Spleen (tissue), 11 donors: ENCODE measurements around the gene PSPC1. TPM values are rescaled to one million over a fixed set of nuclear protein-coding genes. Genes with fewer than 3 reads are reported as not detected.
"Not testable (repeated sequence)": the region's sequence is repeated elsewhere in the genome, so short reads cannot be mapped to it uniquely, and the experiment has no call there.

ENCODE experiments used
- DNase-seq: peaks from one replicate; pipeline ENCODE4 v3.0.0-alpha.2; 2020
- H3K27ac ChIP-seq, 8 donors: fragments of 200-600 bp; sonication (generic) in 7 of 8; 1 replicate in 4 of 8; 2 replicates in 4 of 8; pipeline versions ENCODE4 v1.5.0 to v1.8.0; 2016 to 2021; ENCODE audit warnings: inconsistent platforms in 4 of 8, mild to moderate bottlenecking in 4 of 8, moderate library complexity in 1 of 8
- H3K27me3 ChIP-seq, 7 donors: fragments of 200-600 bp; sonication (generic) in 6 of 7; replicated peaks in 1 of 7; 1 replicate in 4 of 7; 2 replicates in 3 of 7; pipeline versions ENCODE4 v1.5.0 to v1.8.0; 2016 to 2021; ENCODE audit warnings: inconsistent platforms in 3 of 7, mild to moderate bottlenecking in 1 of 7
- H3K36me3 ChIP-seq, 6 donors: fragments of 200-600 bp; sonication (generic) in 5 of 6; 1 replicate in 4 of 6; 2 replicates in 2 of 6; pipeline versions ENCODE4 v1.5.0 to v1.8.0; 2016 to 2021; ENCODE audit warnings: inconsistent platforms in 2 of 6
- H3K4me1 ChIP-seq, 6 donors: fragments of 200-600 bp; sonication (generic) in 5 of 6; 1 replicate in 3 of 6; 2 replicates in 3 of 6; pipeline versions ENCODE4 v1.5.0 to v1.8.0; 2016 to 2021; ENCODE audit warnings: inconsistent platforms in 3 of 6
- H3K4me3 ChIP-seq, 8 donors: fragments of 200-600 bp; sonication (generic) in 7 of 8; 1 replicate in 4 of 8; 2 replicates in 4 of 8; pipeline versions ENCODE4 v1.5.0 to v1.8.0; 2016 to 2021; ENCODE audit warnings: inconsistent platforms in 4 of 8, mild to moderate bottlenecking in 4 of 8, moderate library complexity in 2 of 8
- H3K9me3 ChIP-seq, 8 donors: fragments of 200-600 bp; sonication (generic) in 7 of 8; 1 replicate in 4 of 8; 2 replicates in 4 of 8; pipeline versions ENCODE4 v1.5.0 to v1.8.0; 2016 to 2021; ENCODE audit warnings: inconsistent platforms in 4 of 8
- CTCF ChIP-seq, 11 experiments: fragments of 200-600 bp in 7 of 11; fragments of 450-650 bp in 4 of 11; sonication (generic) in 4 of 11; IDR thresholded peaks in 8 of 11; conservative IDR thresholded peaks in 3 of 11; 1 replicate in 7 of 11; 2 replicates in 4 of 11; pipeline versions ENCODE4 v1.4.0 to v1.8.0; 2016 to 2021; ENCODE audit warnings: antibody characterized with exemption in 11 of 11, inconsistent platforms in 4 of 11, mild to moderate bottlenecking in 1 of 11
- POLR2A ChIP-seq, 3 donors: fragments of 450-650 bp; IDR thresholded peaks; one replicate each; pipeline ENCODE4 v1.5.1; 2017; ENCODE audit warnings: antibody characterized with exemption in 3 of 3, mild to moderate bottlenecking in 1 of 3
- POLR2AphosphoS5 ChIP-seq, 3 donors: sonication (generic); formaldehyde crosslinking; IDR thresholded peaks; one replicate each; pipeline ENCODE4 v1.5.1; 2017; ENCODE audit warnings: antibody characterized with exemption in 3 of 3
- WGBS, 5 donors: extraction: QIAGEN DNeasy Blood & Tissue Kit in 3 of 5; methylation state at CpG; one replicate each; pipeline versions ENCODE4 v1.1.5 to v1.1.7; 2013 to 2018; 5-methylcytosine and 5-hydroxymethylcytosine counted together
- intact Hi-C: fragments of 100-400 bp; cut with DNase I; formaldehyde crosslinking; loops from one replicate; pipeline ENCODE4 v1.15.0; 2023; ENCODE audit warnings: low total_unique reads
- polyA plus RNA-seq, 3 donors: library from polyadenylated mRNA; stranded (reverse); fragments of 200-250 nt; gene quantifications; one replicate each; pipeline ENCODE4 v1.2.1, GENCODE V29; 2013
- total RNA-seq, 7 donors: library from RNA; depleted of rRNA in 3 of 7; stranded (reverse); fragments of >200 nt in 3 of 7; fragmentation: NEBNext Ultra II Directional in 4 of 7; extraction: Animal tissue kit (Norgen Biotek cat#: 25700) in 4 of 7; gene quantifications; one replicate each; pipeline versions ENCODE4 v1.1.0 to v1.2.1, GENCODE V29; 2016 to 2021
- donor health status: healthy with polysubstance abuse.
- donor health status: DM: no; HTN: no; CAD: no; lungs with moderate emphysema.
- donor health status: DM: no; HTN: no; CAD: no.
- donor health status: Bipolar disorder and iron deficiency.
- donor health status: healthy.
- donor health status: DM: no; HTN: no; CAD: no.
- donor health status: DM: yes; HTN: yes; CAD: no.

PSPC1 gene
- total and polyA plus RNA-seq, 10 donors: 32.7 to 79.8 (median 59.9) TPM

GRCh38 chr13:19713186-19713965, 69.4 kb downstream of the PSPC1 start:
- Histone ChIP-seq H3K27me3 (no peaks in the 10 kb centered on the region), H3K4me3 (no peak overlapping the region), H3K9me3 (no peaks in the 10 kb centered on the region), H3K4me1 (peaks cover 0 to 6% (median 0%) of the 10 kb centered on the region in 6 donors), H3K27ac (no peak overlapping the region), H3K36me3 (peaks cover 0 to 40% (median 0%) of the 10 kb centered on the region in 6 donors)
- WGBS, 5 donors: 61 to 69% (median 66%) methylated on average over 10 of the region's 10 CpGs
- intact Hi-C loops: no loop called here
- TF ChIP-seq POLR2A (IDR thresholded peaks at IDR 0.05) (no peak), CTCF (IDR thresholded peaks at IDR 0.05 in 8 of 11, conservative IDR thresholded peaks at IDR 0.05 in 3 of 11) (no peak), POLR2AphosphoS5 (IDR thresholded peaks at IDR 0.05) (no peak)
- no peak for DNase-seq

DNA sequence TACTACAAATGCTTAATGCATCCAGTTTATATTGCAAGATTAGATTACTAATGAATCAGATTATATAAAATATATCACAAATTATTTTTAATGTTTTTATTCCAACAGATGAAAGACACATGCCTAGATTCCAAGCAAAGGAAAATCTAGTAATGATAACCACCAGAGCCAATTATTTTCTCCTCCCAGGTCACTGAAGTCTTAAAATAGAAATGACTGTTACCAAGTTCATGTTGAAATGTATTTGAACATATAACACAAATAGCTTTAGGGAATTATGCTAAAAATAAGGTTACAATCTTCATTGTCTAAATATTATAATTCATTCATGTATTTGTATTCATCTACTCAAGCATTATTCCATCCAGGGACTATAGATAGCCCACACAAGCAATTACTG, 73.0 kb downstream of the PSPC1 start:
- H3K4me3 ChIP-seq, DNase-seq, H3K27ac ChIP-seq, intact Hi-C loops, H3K9me3 ChIP-seq, H3K4me1 ChIP-seq, H3K27me3 ChIP-seq: not testable (repeated sequence)
- H3K36me3 ChIP-seq: peaks cover 0 to 25% (median 0%) of the 10 kb centered on the region in 6 donors

GRCh38 chr13:19709039-19709438, 73.7 kb downstream of the PSPC1 start:
- 92 to 100% (median 100%) methylated on average over 1 of the region's 1 CpG for WGBS, 5 donors
- H3K9me3 ChIP-seq, H3K27ac ChIP-seq, H3K4me1 ChIP-seq, H3K27me3 ChIP-seq, DNase-seq, H3K4me3 ChIP-seq, intact Hi-C loops: not testable (repeated sequence)
- peaks cover 0 to 26% (median 0%) of the 10 kb centered on the region in 6 donors for H3K36me3 ChIP-seq

GRCh38 chr13:19704256-19704655, 78.5 kb downstream of the PSPC1 start:
- 88 to 95% (median 90%) methylated on average over 6 of the region's 6 CpGs for WGBS, 5 donors
- H3K9me3 ChIP-seq, H3K4me3 ChIP-seq, DNase-seq, H3K27ac ChIP-seq, H3K4me1 ChIP-seq, H3K27me3 ChIP-seq, intact Hi-C loops: not testable (repeated sequence)
- peaks cover 0 to 26% (median 0%) of the 10 kb centered on the region in 6 donors for H3K36me3 ChIP-seq

DNA sequence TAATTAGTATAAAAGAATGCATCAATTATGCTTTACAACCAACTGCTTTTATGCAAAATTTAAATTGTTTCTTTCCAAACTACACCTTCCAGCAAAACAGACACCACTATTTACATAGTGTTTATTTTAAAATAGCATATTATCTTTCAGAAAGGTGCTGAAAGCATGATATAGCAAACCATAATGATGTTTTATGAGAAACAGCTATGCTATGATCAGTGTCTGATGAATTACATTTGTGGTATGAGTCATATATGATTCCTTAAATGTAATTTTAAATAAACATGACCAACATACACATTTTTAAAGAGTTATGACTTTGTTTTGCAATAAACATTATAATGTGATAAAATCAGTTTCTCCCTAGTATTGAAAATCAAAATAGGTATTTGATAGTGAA, 81.1 kb downstream of the PSPC1 start:
- DNase-seq, H3K4me1 ChIP-seq, H3K27me3 ChIP-seq, H3K27ac ChIP-seq, intact Hi-C loops, H3K4me3 ChIP-seq, H3K9me3 ChIP-seq: not testable (repeated sequence)
- H3K36me3 ChIP-seq: peaks cover 0 to 24% (median 0%) of the 10 kb centered on the region in 6 donors

DNA sequence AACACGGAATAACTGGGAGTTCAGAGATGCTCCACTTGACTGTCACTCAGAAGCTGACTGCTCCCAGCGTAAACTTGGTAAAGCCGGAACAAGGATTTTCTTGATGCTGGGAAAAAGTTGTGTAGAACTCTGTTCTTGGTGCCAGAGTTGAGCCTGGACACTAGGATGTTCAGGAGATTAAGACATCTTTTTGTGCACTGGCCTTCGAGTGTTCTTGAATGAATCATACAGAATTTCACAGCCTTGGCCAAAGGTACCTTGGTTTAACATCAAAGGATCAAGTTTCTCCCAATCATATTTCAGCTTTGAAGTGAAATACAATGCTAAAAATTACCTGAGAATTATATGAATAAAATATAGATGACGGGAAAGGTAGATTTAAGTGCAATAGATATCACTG, 81.8 kb downstream of the PSPC1 start:
- 85 to 96% (median 90%) methylated on average over 3 to 4 of the region's 5 CpGs for WGBS, 5 donors
- intact Hi-C loops, H3K27me3 ChIP-seq, H3K4me3 ChIP-seq, H3K4me1 ChIP-seq, H3K27ac ChIP-seq, DNase-seq, H3K9me3 ChIP-seq: not testable (repeated sequence)
- H3K36me3 ChIP-seq: peaks cover 0 to 21% (median 0%) of the 10 kb centered on the region in 6 donors

- peaks cover 0 to 38% (median 0%) of the 10 kb centered on the region in 6 donors for H3K36me3 ChIP-seq
- H3K4me3 ChIP-seq: no peak overlapping the region
- intact Hi-C loops: no loop called here
- no peaks in the 10 kb centered on the region for H3K4me1 ChIP-seq
- H3K27me3 ChIP-seq: no peaks in the 10 kb centered on the region
- 64 to 81% (median 78%) methylated on average over 3 of the region's 3 CpGs for WGBS, 5 donors
- no peaks in the 10 kb centered on the region for H3K9me3 ChIP-seq
- no peak overlapping the region for H3K27ac ChIP-seq
- TF ChIP-seq POLR2AphosphoS5 (IDR thresholded peaks at IDR 0.05) (no peak), POLR2A (IDR thresholded peaks at IDR 0.05) (no peak), CTCF (IDR thresholded peaks at IDR 0.05 in 8 of 11, conservative IDR thresholded peaks at IDR 0.05 in 3 of 11) (no peak)
- no peak for DNase-seq
Observed at GRCh38 chr13:19695829-19696228, 86.9 kb downstream of the PSPC1 start.
